HS-5 (cell line): ENCODE measurements around the gene ITPR1.

ENCODE experiments used
- DNase-seq: peaks from one replicate; pipeline ENCODE4 v3.0.0-alpha.2; 2012; ENCODE audit warnings: low read depth

Gene ITPR1

GRCh38 chr3:4782095-4782494 is 288.9 kb downstream of the ITPR1 start:
- no peak for DNase-seq

GRCh38 chr3:4785551-4785950 is 292.4 kb downstream of the ITPR1 start:
- no peak for DNase-seq

GRCh38 chr3:4786431-4786830 is 293.3 kb downstream of the ITPR1 start:
- DNase-seq: no peak

- DNase-seq: no peak
Observed at GRCh38 chr3:4791358-4791757, 298.2 kb downstream of the ITPR1 start.

- DNase-seq: no peak
Observed at GRCh38 chr3:4793311-4793710, 300.2 kb downstream of the ITPR1 start.

- no peak for DNase-seq
Observed at GRCh38 chr3:4794331-4794730, 301.2 kb downstream of the ITPR1 start.

- DNase-seq: no peak
Observed at GRCh38 chr3:4794798-4795197, 301.6 kb downstream of the ITPR1 start.

GRCh38 chr3:4795905-4796304 is 302.8 kb downstream of the ITPR1 start:
- no peak for DNase-seq

- DNase-seq: no peak
Observed at GRCh38 chr3:4797201-4797705, 304.1 kb downstream of the ITPR1 start.

GRCh38 chr3:4799266-4800256 is 306.4 kb downstream of the ITPR1 start:
- DNase-seq: no peak

- DNase-seq: no peak
Observed at GRCh38 chr3:4800595-4800994, 307.4 kb downstream of the ITPR1 start.

- no peak for DNase-seq
Observed at GRCh38 chr3:4801892-4802291, 308.7 kb downstream of the ITPR1 start.

- no peak for DNase-seq
Observed at GRCh38 chr3:4802903-4803302, 309.8 kb downstream of the ITPR1 start.

- no peak for DNase-seq
Observed at GRCh38 chr3:4804161-4805058, 311.3 kb downstream of the ITPR1 start.

GRCh38 chr3:4805662-4806061 is 312.5 kb downstream of the ITPR1 start:
- no peak for DNase-seq

- no peak for DNase-seq
Observed at GRCh38 chr3:4806535-4807108, 313.5 kb downstream of the ITPR1 start.

GRCh38 chr3:4807381-4808280 is 314.5 kb downstream of the ITPR1 start:
- DNase-seq: no peak

GRCh38 chr3:4808637-4809036 is 315.5 kb downstream of the ITPR1 start:
- DNase-seq: no peak

- no peak for DNase-seq
Observed at GRCh38 chr3:4809922-4810321, 316.8 kb downstream of the ITPR1 start.

- DNase-seq: no peak
Observed at GRCh38 chr3:4812591-4812990, 319.4 kb downstream of the ITPR1 start.

- DNase-seq: no peak
Observed at GRCh38 chr3:4813909-4814304, 320.8 kb downstream of the ITPR1 start.
